Ishikawa (cell line): ENCODE results near the gene CPE.

ENCODE experiments used
- CEBPB ChIP-seq: IDR thresholded peaks from 2 replicates; pipeline ENCODE4 v1.6.1; 2012
- CREB1 ChIP-seq: IDR thresholded peaks from 2 replicates; pipeline ENCODE4 v1.6.1; 2012; ENCODE audit warnings: low read depth
- EGR1 ChIP-seq: IDR thresholded peaks from 2 replicates; pipeline ENCODE4 v1.6.1; 2012
- EP300 ChIP-seq: IDR thresholded peaks from 2 replicates; pipeline ENCODE4 v1.6.1; 2012; ENCODE audit warnings: borderline replicate concordance
- FOXM1 ChIP-seq: IDR thresholded peaks from 2 replicates; pipeline ENCODE4 v1.6.1; 2012; ENCODE audit warnings: low read depth, borderline replicate concordance
- NFIC ChIP-seq: IDR thresholded peaks from 2 replicates; pipeline ENCODE4 v1.6.1; 2012
- RAD21 ChIP-seq: IDR thresholded peaks from 2 replicates; pipeline ENCODE4 v1.6.1; 2012; ENCODE audit warnings: low read depth
- TAF1 ChIP-seq: IDR thresholded peaks from 2 replicates; pipeline ENCODE4 v1.6.1; 2012; ENCODE audit warnings: low read depth, mild to moderate bottlenecking
- TCF12 ChIP-seq: IDR thresholded peaks from 2 replicates; pipeline ENCODE4 v1.6.1; 2012; ENCODE audit warnings: low read depth
- TEAD4 ChIP-seq: IDR thresholded peaks from 2 replicates; pipeline ENCODE4 v1.6.1; 2012
- YY1 ChIP-seq: IDR thresholded peaks from 2 replicates; pipeline ENCODE4 v1.6.1; 2012; ENCODE audit warnings: low read depth
- ZBTB7A ChIP-seq: IDR thresholded peaks from 2 replicates; pipeline ENCODE4 v1.6.1; 2012; ENCODE audit warnings: low read depth
- TF ChIP-seq, protein P1 (sequence below): IDR thresholded peaks from 2 replicates; pipeline ENCODE4 v1.6.1; 2012; ENCODE audit warnings: low read depth, mild to moderate bottlenecking
- TF ChIP-seq, protein P2 (sequence below): IDR thresholded peaks from 2 replicates; pipeline ENCODE4 v1.6.1; 2012
- TF ChIP-seq, protein P3 (sequence below): IDR thresholded peaks from 2 replicates; pipeline ENCODE4 v1.6.1; 2012

CPE gene

GRCh38 chr4:165477799-165478198 lies 99.0 kb downstream of the CPE start:
- TF ChIP-seq ZBTB7A = no peak
- TF ChIP-seq TAF1 = no peak
- TF ChIP-seq, protein P1, sequence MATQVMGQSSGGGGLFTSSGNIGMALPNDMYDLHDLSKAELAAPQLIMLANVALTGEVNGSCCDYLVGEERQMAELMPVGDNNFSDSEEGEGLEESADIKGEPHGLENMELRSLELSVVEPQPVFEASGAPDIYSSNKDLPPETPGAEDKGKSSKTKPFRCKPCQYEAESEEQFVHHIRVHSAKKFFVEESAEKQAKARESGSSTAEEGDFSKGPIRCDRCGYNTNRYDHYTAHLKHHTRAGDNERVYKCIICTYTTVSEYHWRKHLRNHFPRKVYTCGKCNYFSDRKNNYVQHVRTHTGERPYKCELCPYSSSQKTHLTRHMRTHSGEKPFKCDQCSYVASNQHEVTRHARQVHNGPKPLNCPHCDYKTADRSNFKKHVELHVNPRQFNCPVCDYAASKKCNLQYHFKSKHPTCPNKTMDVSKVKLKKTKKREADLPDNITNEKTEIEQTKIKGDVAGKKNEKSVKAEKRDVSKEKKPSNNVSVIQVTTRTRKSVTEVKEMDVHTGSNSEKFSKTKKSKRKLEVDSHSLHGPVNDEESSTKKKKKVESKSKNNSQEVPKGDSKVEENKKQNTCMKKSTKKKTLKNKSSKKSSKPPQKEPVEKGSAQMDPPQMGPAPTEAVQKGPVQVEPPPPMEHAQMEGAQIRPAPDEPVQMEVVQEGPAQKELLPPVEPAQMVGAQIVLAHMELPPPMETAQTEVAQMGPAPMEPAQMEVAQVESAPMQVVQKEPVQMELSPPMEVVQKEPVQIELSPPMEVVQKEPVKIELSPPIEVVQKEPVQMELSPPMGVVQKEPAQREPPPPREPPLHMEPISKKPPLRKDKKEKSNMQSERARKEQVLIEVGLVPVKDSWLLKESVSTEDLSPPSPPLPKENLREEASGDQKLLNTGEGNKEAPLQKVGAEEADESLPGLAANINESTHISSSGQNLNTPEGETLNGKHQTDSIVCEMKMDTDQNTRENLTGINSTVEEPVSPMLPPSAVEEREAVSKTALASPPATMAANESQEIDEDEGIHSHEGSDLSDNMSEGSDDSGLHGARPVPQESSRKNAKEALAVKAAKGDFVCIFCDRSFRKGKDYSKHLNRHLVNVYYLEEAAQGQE = no peak
- TF ChIP-seq, protein P2, sequence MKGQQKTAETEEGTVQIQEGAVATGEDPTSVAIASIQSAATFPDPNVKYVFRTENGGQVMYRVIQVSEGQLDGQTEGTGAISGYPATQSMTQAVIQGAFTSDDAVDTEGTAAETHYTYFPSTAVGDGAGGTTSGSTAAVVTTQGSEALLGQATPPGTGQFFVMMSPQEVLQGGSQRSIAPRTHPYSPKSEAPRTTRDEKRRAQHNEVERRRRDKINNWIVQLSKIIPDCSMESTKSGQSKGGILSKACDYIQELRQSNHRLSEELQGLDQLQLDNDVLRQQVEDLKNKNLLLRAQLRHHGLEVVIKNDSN = no peak
- no peak for TF ChIP-seq EP300
- no peak for TF ChIP-seq TCF12
- no peak for TF ChIP-seq CREB1
- no peak for TF ChIP-seq TEAD4
- TF ChIP-seq CEBPB = no peak
- TF ChIP-seq NFIC = no peak
- no peak for TF ChIP-seq FOXM1

GRCh38 chr4:165478260-165478659 lies 99.5 kb downstream of the CPE start:
- TF ChIP-seq, protein P3, sequence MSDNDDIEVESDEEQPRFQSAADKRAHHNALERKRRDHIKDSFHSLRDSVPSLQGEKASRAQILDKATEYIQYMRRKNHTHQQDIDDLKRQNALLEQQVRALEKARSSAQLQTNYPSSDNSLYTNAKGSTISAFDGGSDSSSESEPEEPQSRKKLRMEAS = no peak
- TF ChIP-seq CEBPB (no peak), NFIC (no peak), TAF1 (no peak), CREB1 (no peak), EP300 (no peak), ZBTB7A (no peak), RAD21 (no peak), EGR1 (no peak), TEAD4 (no peak)
- TF ChIP-seq, protein P1 = no peak

DNA sequence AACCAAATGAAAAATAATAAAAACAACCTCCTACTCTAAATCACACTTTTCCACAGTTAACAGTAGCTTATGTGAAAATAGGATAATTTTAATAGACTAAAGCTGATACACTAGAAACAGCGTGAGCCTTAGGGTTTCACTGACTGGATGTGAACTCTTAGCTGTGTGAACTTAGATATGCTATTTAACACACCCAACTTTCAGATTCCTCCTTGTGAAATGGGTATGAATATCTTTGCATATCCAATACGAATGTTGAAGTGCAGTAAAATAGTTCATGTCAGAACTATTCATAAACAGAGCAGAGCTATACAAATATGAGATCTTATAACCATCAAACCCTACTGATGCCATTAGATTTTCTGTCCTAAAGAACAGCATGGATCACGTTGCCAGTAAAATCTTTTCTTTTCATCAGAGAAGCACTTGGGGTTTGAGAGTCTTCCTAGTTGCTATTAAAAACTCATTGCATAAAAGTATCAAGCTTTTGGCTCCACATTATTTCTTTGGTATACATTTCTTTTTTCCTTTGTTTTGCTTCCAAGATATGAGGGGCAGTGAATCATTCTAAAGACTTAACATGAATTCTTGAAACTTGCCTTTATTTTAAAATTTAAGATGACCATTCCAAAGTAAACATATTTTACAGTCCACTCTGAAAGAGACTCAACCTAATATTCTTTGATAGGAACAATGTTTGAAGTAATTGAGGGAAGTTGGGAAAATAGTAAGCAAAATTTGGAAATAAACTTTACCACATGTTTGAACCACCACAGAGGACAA lies 102.4 kb downstream of the CPE start:
- TF ChIP-seq CREB1 = no peak
- TF ChIP-seq ZBTB7A = no peak
- TF ChIP-seq EP300 = no peak
- no peak for TF ChIP-seq NFIC

DNA sequence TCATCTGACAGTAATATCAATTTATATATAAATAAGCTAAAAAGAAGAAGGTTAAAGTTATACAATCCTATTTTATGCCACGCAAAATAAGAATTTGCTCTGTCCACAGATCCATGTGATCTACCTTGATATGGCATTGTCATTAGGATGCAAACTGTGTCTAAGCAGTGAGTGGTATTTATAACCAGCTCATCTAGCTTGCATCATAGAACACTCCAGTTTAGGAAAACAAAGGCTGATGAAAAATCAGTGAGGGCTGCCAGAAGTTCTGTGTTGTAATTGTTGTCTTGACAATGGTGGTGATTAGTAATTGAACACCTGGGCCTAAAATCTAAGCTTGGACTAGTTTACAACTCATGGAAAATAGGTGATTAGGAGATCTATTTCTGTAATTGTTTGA lies 111.0 kb downstream of the CPE start:
- TF ChIP-seq, protein P2 = no peak
- TF ChIP-seq TCF12 (no peak), EGR1 (no peak), CREB1 (no peak), EP300 (no peak), NFIC (0 out of 2 replicates have a peak, but pooled peaks have one; percentile 12), TEAD4 (no peak), YY1 (no peak), TAF1 (no peak), CEBPB (0 out of 2 replicates have a peak, but pooled peaks have one; percentile 24)
- TF ChIP-seq, protein P3 = no peak

DNA sequence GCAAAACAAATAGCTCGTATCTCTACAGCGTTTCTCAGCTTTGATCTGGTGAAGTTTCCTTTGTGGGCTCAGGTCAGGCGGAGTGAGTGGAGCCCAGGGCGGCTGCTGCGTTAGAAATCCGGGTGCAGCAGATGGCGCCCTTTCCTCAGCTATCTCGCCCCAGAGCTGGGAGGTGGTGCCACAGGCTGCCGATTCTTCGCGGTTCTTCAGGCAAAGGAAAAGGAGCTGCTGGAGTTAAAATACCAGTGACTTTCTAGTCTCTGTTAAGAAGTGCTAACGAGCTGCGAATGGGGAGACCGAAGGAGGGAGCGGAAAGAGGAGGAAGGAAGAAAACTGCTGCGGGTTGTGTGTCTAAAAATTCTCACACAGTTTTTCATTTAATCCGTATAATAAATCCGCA lies 114.6 kb downstream of the CPE start:
- peak; percentile 64 for TF ChIP-seq RAD21
- no peak for TF ChIP-seq EGR1

DNA sequence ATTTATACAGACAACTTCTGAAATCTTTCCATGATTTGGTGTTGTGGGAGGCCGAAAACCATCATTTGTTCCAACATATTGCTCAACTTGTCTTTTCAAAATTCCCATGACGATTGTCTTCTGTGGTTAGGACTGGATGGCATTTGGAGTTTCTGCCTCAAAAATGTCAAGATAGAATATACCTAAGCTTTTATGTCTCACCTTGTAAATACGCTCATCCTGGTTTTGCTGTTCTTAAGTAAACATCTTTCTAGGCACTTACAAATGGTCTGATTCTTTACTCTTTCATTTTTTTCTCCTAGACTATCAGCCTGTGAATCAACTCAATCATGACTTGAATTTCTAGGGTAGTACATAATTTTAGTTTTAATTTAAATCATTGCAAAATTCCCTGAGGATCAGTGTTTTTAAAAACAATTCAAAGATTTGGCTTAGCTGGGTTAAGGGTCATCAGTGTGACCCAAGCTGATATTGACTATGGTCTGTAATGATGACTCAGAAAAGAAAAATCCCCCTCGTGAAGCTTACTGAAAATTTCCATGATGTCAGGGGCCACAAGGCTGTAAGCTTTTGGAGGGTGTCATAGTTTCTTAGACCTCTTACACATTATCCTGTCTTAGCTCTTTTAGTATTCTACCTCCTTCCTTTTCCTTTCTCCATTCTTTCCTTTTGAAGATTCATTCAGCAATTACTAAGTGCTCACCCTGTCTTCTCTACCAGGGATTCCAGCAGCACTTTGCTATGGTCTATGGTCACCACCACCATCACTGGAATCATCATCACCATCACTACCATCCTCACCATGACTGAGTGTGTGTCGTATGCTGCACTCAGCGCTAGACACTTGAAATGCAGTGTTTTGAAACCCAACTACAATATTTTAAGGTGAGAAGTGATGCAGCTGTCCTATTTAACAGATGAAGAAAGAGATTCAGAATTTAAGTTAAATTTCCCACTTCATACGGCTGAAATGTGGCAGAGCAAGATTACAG lies 124.4 kb downstream of the CPE start:
- TF ChIP-seq ZBTB7A = no peak
- no peak for TF ChIP-seq TEAD4
- TF ChIP-seq RAD21 = no peak
- TF ChIP-seq, protein P2 = no peak
- no peak for TF ChIP-seq EP300
- TF ChIP-seq TCF12 = no peak
- TF ChIP-seq YY1 = no peak
- TF ChIP-seq FOXM1 = no peak
- TF ChIP-seq TAF1 = no peak
- TF ChIP-seq EGR1 = no peak
- no peak for TF ChIP-seq CEBPB
- TF ChIP-seq, protein P1 = no peak
- TF ChIP-seq, protein P3 = no peak
- no peak for TF ChIP-seq NFIC
